ENCODE data around the gene RNF138.

Gene RNF138

GRCh38 chr18:32177530-32177929, 85.9 kb downstream of the RNF138 start:
- DNase-seq: no peak

Measured in CD4-positive, alpha-beta T cell treated with Interleukin-10 for 1 hour (primary cell).